Neural cell (in vitro differentiated cells): ENCODE data around the gene MXRA7. TPM values are rescaled to one million over a fixed set of nuclear protein-coding genes. Genes with fewer than 3 reads are reported as not detected.

Source experiments
- H2AFZ ChIP-seq: fragments of 200-600, 300-800 bp; sonication (generic), shearing (Covaris generic); 2 replicates; pipeline ENCODE4 v1.6.0; 2014; ENCODE audit warnings: low read depth, mild to moderate bottlenecking, antibody characterized with exemption, low read length, moderate library complexity
- H3F3A ChIP-seq: fragments of 200-600 bp; shearing (Covaris generic); 2 replicates; pipeline ENCODE4 v1.6.1; 2016; ENCODE audit warnings: mild to moderate bottlenecking, moderate library complexity, mixed read lengths, antibody characterized with exemption, low read length; ENCODE audit not compliant: insufficient read depth, poor library complexity, severe bottlenecking
- H3K27ac ChIP-seq: fragments of 200-600, 300-800 bp; sonication (generic), shearing (Covaris generic); 2 replicates; pipeline ENCODE4 v1.5.1; 2014; ENCODE audit warnings: mild to moderate bottlenecking, low read length, moderate library complexity
- H3K27me3 ChIP-seq: fragments of 300-800, 200-600 bp; sonication (generic), shearing (Covaris generic); 2 replicates; pipeline ENCODE4 v1.6.0; 2014; ENCODE audit warnings: mild to moderate bottlenecking, low read depth, low read length, moderate library complexity; ENCODE audit not compliant: insufficient read depth
- H3K36me3 ChIP-seq: fragments of 300-800, 200-600 bp; sonication (generic), shearing (Covaris generic); 2 replicates; pipeline ENCODE4 v1.5.1; 2014; ENCODE audit warnings: mild to moderate bottlenecking, antibody characterized with exemption, low read length, moderate library complexity; ENCODE audit not compliant: insufficient read depth
- H3K4me2 ChIP-seq: fragments of 300-800, 200-600 bp; sonication (generic), shearing (Covaris generic); 2 replicates; pipeline ENCODE4 v1.6.0; 2014; ENCODE audit warnings: mild to moderate bottlenecking, low read length
- H3K4me3 ChIP-seq: fragments of 300-800, 200-600 bp; sonication (generic), shearing (Covaris generic); 2 replicates; pipeline ENCODE4 v1.5.1; 2014; ENCODE audit warnings: mild to moderate bottlenecking, low read length, moderate library complexity
- H3K79me2 ChIP-seq: fragments of 200-600 bp; shearing (Covaris generic); replicated peaks from 2 replicates; pipeline ENCODE4 v1.6.0; 2014; ENCODE audit warnings: mild to moderate bottlenecking, low read length, moderate library complexity; ENCODE audit not compliant: insufficient read depth
- H3K9ac ChIP-seq: fragments of 300-800, 200-600 bp; sonication (generic), shearing (Covaris generic); 2 replicates; pipeline ENCODE4 v1.6.1; 2016; ENCODE audit warnings: mild to moderate bottlenecking, low read length, mixed read lengths
- H3K9me2 ChIP-seq: fragments of 200-600 bp; shearing (Covaris generic); 2 replicates; pipeline ENCODE4 v1.6.1; 2016; ENCODE audit warnings: mild to moderate bottlenecking, low read length, mixed read lengths; ENCODE audit not compliant: insufficient read depth
- H3K9me3 ChIP-seq: fragments of 200-600, 300-800 bp; sonication (generic), shearing (Covaris generic); 2 replicates; pipeline ENCODE4 v1.6.1; 2016; ENCODE audit warnings: mild to moderate bottlenecking, mixed run types, low read length, moderate library complexity, mixed read lengths
- H4K20me1 ChIP-seq: fragments of 200-600 bp; shearing (Covaris generic); 2 replicates; pipeline ENCODE4 v1.6.1; 2016; ENCODE audit warnings: mild to moderate bottlenecking, mixed run types; ENCODE audit not compliant: insufficient read depth
- CTCF ChIP-seq: fragments of 450-650 bp; IDR thresholded peaks from 2 replicates; pipeline ENCODE4 v1.5.1; 2014; ENCODE audit warnings: antibody characterized with exemption, mild to moderate bottlenecking, moderate library complexity; ENCODE audit not compliant: poor library complexity, severe bottlenecking
- EP300 ChIP-seq: fragments of 450-650 bp; conservative IDR thresholded peaks from 2 replicates; pipeline ENCODE4 v1.6.1; 2014; ENCODE audit warnings: antibody characterized with exemption, mild to moderate bottlenecking, moderate library complexity; ENCODE audit not compliant: poor library complexity, severe bottlenecking
- EZH2 ChIP-seq: fragments of 200-600, 300-800 bp; shearing (Covaris generic), sonication (generic); IDR thresholded peaks from 2 replicates; pipeline ENCODE4 v1.6.1; 2014; ENCODE audit warnings: antibody characterized with exemption, low read length, borderline replicate concordance, mild to moderate bottlenecking; ENCODE audit not compliant: insufficient read depth, poor library complexity, severe bottlenecking
- MXI1 ChIP-seq: fragments of 450-650 bp; conservative IDR thresholded peaks from 2 replicates; pipeline ENCODE4 v1.6.1; 2014; ENCODE audit warnings: antibody characterized with exemption, mild to moderate bottlenecking; ENCODE audit not compliant: poor library complexity, severe bottlenecking
- POLR2AphosphoS5 ChIP-seq: IDR thresholded peaks from 2 replicates; pipeline ENCODE4 v1.6.1; 2012
- RAD21 ChIP-seq: fragments of 450-650 bp; conservative IDR thresholded peaks from 2 replicates; pipeline ENCODE4 v1.6.1; 2014; ENCODE audit warnings: antibody characterized with exemption, mild to moderate bottlenecking, moderate library complexity
- SMC3 ChIP-seq: fragments of 450-650 bp; conservative IDR thresholded peaks from 2 replicates; pipeline ENCODE4 v1.6.1; 2014; ENCODE audit warnings: antibody characterized with exemption, mild to moderate bottlenecking, moderate library complexity; ENCODE audit not compliant: poor library complexity
- TAF1 ChIP-seq: IDR thresholded peaks from 2 replicates; pipeline ENCODE4 v1.6.1; 2012; ENCODE audit warnings: low read depth
- polyA plus RNA-seq: library from polyadenylated mRNA; depleted of rRNA; stranded (reverse); fragments of >200 nt; gene quantifications from 2 replicates; pipeline ENCODE4 v1.2.3, GENCODE V29; 2014
- TF ChIP-seq, protein P1 (sequence below): IDR thresholded peaks from 2 replicates; pipeline ENCODE4 v1.6.1; 2012; ENCODE audit warnings: borderline replicate concordance

MXRA7 gene
- polyA plus RNA-seq, 1 donor from 2014 or later = 143 TPM

DNA sequence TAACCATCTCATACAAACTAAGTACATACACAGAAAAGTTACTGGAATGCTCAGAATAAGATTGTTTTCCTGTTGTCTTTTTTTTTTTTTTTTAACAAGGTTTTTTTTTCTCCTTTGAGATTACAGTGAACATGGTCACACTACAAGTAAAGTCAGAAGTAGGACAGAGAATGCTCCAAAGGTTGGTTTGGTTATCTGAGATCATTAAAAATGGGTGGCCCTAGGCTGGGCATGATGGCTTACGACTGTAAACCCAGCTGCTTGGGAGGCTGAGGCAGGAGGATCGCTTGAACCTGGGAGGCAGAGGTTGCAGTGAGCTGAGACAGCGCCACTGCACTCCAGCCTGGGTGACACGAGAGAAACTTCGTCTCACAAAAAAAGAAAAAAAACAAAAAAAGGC is 60.3 kb downstream of the MXRA7 start:
- no peak overlapping the region for H2AFZ ChIP-seq
- no peak overlapping the region for H3K4me3 ChIP-seq
- H3K9me3 ChIP-seq = no peaks in the 10 kb centered on the region
- H3K27ac ChIP-seq = no peak overlapping the region
- no peak overlapping the region for H3K9ac ChIP-seq
- TF ChIP-seq CTCF (no peak), MXI1 (no peak), POLR2AphosphoS5 (no peak), EZH2 (no peak), SMC3 (no peak), RAD21 (no peak), EP300 (no peak), TAF1 (no peak)
- TF ChIP-seq, protein P1, sequence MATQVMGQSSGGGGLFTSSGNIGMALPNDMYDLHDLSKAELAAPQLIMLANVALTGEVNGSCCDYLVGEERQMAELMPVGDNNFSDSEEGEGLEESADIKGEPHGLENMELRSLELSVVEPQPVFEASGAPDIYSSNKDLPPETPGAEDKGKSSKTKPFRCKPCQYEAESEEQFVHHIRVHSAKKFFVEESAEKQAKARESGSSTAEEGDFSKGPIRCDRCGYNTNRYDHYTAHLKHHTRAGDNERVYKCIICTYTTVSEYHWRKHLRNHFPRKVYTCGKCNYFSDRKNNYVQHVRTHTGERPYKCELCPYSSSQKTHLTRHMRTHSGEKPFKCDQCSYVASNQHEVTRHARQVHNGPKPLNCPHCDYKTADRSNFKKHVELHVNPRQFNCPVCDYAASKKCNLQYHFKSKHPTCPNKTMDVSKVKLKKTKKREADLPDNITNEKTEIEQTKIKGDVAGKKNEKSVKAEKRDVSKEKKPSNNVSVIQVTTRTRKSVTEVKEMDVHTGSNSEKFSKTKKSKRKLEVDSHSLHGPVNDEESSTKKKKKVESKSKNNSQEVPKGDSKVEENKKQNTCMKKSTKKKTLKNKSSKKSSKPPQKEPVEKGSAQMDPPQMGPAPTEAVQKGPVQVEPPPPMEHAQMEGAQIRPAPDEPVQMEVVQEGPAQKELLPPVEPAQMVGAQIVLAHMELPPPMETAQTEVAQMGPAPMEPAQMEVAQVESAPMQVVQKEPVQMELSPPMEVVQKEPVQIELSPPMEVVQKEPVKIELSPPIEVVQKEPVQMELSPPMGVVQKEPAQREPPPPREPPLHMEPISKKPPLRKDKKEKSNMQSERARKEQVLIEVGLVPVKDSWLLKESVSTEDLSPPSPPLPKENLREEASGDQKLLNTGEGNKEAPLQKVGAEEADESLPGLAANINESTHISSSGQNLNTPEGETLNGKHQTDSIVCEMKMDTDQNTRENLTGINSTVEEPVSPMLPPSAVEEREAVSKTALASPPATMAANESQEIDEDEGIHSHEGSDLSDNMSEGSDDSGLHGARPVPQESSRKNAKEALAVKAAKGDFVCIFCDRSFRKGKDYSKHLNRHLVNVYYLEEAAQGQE = no peak
- H4K20me1 ChIP-seq = no peaks in the 10 kb centered on the region
- no peaks in the 10 kb centered on the region for H3K9me2 ChIP-seq
- H3F3A ChIP-seq = no peaks in the 10 kb centered on the region
- H3K79me2 ChIP-seq = no peaks in the 10 kb centered on the region
- H3K27me3 ChIP-seq = no peaks in the 10 kb centered on the region
- H3K36me3 ChIP-seq = no peaks in the 10 kb centered on the region
- no peak overlapping the region for H3K4me2 ChIP-seq

DNA sequence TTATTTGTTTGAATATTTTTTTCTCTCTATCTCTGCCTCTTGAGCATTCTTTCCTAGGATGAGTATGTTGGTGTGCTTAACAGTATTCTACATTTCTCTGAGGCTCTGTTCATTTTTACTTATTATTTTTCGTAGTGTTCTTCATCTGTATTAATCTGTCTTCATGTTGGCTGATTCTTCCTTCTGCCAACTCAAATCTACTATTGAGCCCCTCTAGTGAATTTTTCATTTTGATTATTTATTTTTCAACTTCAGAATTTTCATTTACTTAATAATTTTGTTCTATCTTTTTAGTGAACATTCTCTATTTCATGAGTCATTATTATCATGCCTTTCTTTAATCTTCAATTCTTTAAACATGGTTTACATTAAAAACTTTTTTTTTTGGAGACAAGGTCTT is 64.1 kb downstream of the MXRA7 start:
- Histone ChIP-seq H4K20me1 (no peaks in the 10 kb centered on the region), H3K9me2 (no peaks in the 10 kb centered on the region), H3K4me3 (no peak overlapping the region), H3K79me2 (no peaks in the 10 kb centered on the region), H2AFZ (no peak overlapping the region), H3K9me3 (no peaks in the 10 kb centered on the region), H3K27ac (no peak overlapping the region), H3F3A (no peaks in the 10 kb centered on the region), H3K36me3 (no peaks in the 10 kb centered on the region), H3K9ac (no peak overlapping the region), H3K4me2 (no peak overlapping the region), H3K27me3 (no peaks in the 10 kb centered on the region)
- TF ChIP-seq SMC3 (no peak), TAF1 (no peak), MXI1 (no peak), EZH2 (no peak), CTCF (no peak), POLR2AphosphoS5 (no peak), RAD21 (no peak), EP300 (no peak)
- TF ChIP-seq, protein P1 = no peak
